ENCODE results near the gene NPL. TPM values are rescaled to one million over a fixed set of nuclear protein-coding genes. Genes with fewer than 3 reads are reported as not detected.

The NPL gene
- polyA plus RNA-seq, 2 of the 4 experiments (the other 2 are of a cell fraction) = 0.80 to 1.0 TPM

- TF ChIP-seq BCL3 (IDR thresholded peaks at IDR 0.05) = no peak
- TF ChIP-seq CHD4 (IDR thresholded peaks at IDR 0.05; ENCODE audit: borderline replicate concordance) = no peak
- TF ChIP-seq EP300 (IDR thresholded peaks at IDR 0.05) = no peak
- TF ChIP-seq SREBF2 (IDR thresholded peaks at IDR 0.05) = no peak
- TF ChIP-seq ESRRA (IDR thresholded peaks at IDR 0.05; ENCODE audit: borderline replicate concordance, low read length) = no peak
- TF ChIP-seq FOSB (CRISPR knock-in tag; IDR thresholded peaks at IDR 0.05) = no peak
Observed at GRCh38 chr1:182845379-182845778, 55.8 kb downstream of the NPL start (continued).

GRCh38 chr1:182845894-182846293 lies 56.3 kb downstream of the NPL start:
- WGBS (ENCODE audit: missing lambda C conversion rate) = 82% methylated on average over 5 of the region's 5 CpGs
- ATAC-seq (no peak), FAIRE-seq (no peak), DNase-seq (ENCODE audit: low read depth in 1 of 2, low spot score in 1 of 2) (no peak)
- no peak overlapping the region for H3K4me3 ChIP-seq
- H3K4me1 ChIP-seq = peaks cover 22% of the 10 kb centered on the region; the same call in 2 of the 3 replicates
- no peak overlapping the region for H3K4me2 ChIP-seq
- H3K9me3 ChIP-seq = no peaks in the 10 kb centered on the region
- ChIA-PET POLR2A (no interaction called here), CTCF (interaction anchor here (1.9 kb wide), 1 partner anchor 245 kb away, joined by 6 read pairs; no protein-coding TSS in a partner anchor)
- TF ChIP-seq NFE2L2 (conservative IDR thresholded peaks at IDR 0.05; ENCODE audit: low read length) (no peak), POLR2A (IDR thresholded peaks at IDR 0.05; ENCODE audit: low read length) (no peak), ELK1 (IDR thresholded peaks at IDR 0.05; ENCODE audit: low read depth, low read length) (no peak), CHD4 (IDR thresholded peaks at IDR 0.05; ENCODE audit: borderline replicate concordance) (no peak), EHMT2 (IDR thresholded peaks at IDR 0.05; ENCODE audit: low read depth) (no peak), SMC3 (IDR thresholded peaks at IDR 0.05) (no peak), EP300 (IDR thresholded peaks at IDR 0.05) (no peak), JUN (IDR thresholded peaks at IDR 0.05) (no peak), CEBPB (IDR thresholded peaks at IDR 0.05) (no peak), TFCP2L1 (CRISPR knock-in tag; IDR thresholded peaks at IDR 0.05) (no peak), TP53 (CRISPR knock-in tag; IDR thresholded peaks at IDR 0.05) (no peak)
- no peak overlapping the region for H3K27ac ChIP-seq

GRCh38 chr1:182847105-182847504 lies 57.5 kb downstream of the NPL start:
- Histone ChIP-seq H3K4me1 (peaks cover 12% of the 10 kb centered on the region; the same call in 2 of the 3 replicates), H3K4me3 (no peak overlapping the region), H3K4me2 (no peak overlapping the region), H3K27ac (no peak overlapping the region), H3K9me3 (no peaks in the 10 kb centered on the region)
- ATAC-seq = no peak
- ChIA-PET POLR2A (no interaction called here), CTCF (interaction anchor here (1.9 kb wide), 1 partner anchor 246 kb away, joined by 6 read pairs; no protein-coding TSS in a partner anchor)
- DNase-seq (ENCODE audit: low read depth in 1 of 2, low spot score in 1 of 2) = no peak
- TF ChIP-seq RFX5 (IDR thresholded peaks at IDR 0.05) = no peak
- no peak for FAIRE-seq

DNA sequence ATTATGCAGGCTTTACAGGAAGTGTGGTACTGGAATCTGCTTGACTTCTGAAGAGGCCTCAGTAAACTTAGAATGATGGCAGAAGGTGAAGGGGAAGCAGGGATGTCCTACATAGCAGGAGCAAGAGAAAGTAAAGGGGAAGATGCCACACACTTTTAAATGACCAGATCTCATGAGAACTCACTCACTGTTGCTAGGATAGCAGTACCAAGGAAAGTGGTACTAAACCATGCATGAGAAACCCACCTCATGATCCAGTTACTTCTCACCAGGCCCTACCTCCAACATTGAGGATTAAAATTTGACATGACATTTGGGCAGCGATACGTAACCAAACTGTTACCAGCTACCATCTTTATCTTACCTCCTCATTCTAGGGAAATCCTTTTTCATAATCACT lies 59.2 kb downstream of the NPL start:
- TF ChIP-seq BHLHE40 (IDR thresholded peaks at IDR 0.05; ENCODE audit: low read depth, low read length) = no peak
- H3K27ac ChIP-seq = no peak overlapping the region
- FAIRE-seq = no peak
- no peak for ATAC-seq
- H3K9me3 ChIP-seq = no peaks in the 10 kb centered on the region
- ChIA-PET POLR2A (no interaction called here), CTCF (interaction anchor here (0.5 kb wide), 1 partner anchor 183 kb away, joined by 3 read pairs; no protein-coding TSS in a partner anchor)
- no peaks in the 10 kb centered on the region for H3K4me1 ChIP-seq
- WGBS (ENCODE audit: missing lambda C conversion rate) = 96% methylated on average over 2 of the region's 2 CpGs
- no peak overlapping the region for H3K4me2 ChIP-seq
- DNase-seq (ENCODE audit: low read depth in 1 of 2, low spot score in 1 of 2) = no peak
- H3K4me3 ChIP-seq = no peak overlapping the region

DNA sequence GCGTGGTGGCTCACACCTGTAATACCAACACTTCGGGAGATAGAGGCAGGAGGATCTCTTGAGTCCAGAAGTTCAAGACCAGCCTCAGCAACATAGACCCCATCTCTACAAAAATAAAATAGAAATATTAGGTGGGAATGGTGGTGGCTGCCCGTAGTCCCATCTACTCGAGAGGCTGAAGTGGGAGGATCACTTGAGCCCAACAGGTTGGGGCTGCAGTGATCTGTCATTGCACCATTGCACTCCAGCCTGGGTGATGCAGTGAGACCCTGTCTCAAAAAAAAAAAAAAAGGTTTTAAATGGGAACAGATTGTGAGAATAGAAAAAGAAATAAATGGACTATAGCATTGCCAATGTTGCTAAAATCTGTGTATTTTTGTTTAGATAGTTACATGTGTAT lies 60.7 kb downstream of the NPL start:
- ChIA-PET POLR2A (no interaction called here), CTCF (no interaction called here)
- ATAC-seq (no peak), FAIRE-seq (no peak), DNase-seq (ENCODE audit: low read depth in 1 of 2, low spot score in 1 of 2) (no peak)
- H3K4me2 ChIP-seq = no peak overlapping the region
- no peaks in the 10 kb centered on the region for H3K9me3 ChIP-seq
- 91% methylated on average over 4 of the region's 4 CpGs for WGBS (ENCODE audit: missing lambda C conversion rate)
- no peaks in the 10 kb centered on the region for H3K4me1 ChIP-seq
- no peak overlapping the region for H3K27ac ChIP-seq
- H3K4me3 ChIP-seq = no peak overlapping the region
- TF ChIP-seq USF2 (IDR thresholded peaks at IDR 0.05) (no peak), KDM1A (IDR thresholded peaks at IDR 0.05; ENCODE audit: low read depth) (no peak), CBX2 (IDR thresholded peaks at IDR 0.05; ENCODE audit: borderline replicate concordance, low read depth) (no peak), ELK1 (IDR thresholded peaks at IDR 0.05; ENCODE audit: low read depth, low read length) (no peak), SMC3 (IDR thresholded peaks at IDR 0.05) (no peak), CTCF (IDR thresholded peaks at IDR 0.05) (no peak), HEYL (CRISPR knock-in tag; IDR thresholded peaks at IDR 0.05) (no peak), MAFK (IDR thresholded peaks at IDR 0.05; ENCODE audit: partially characterized antibody) (no peak), RCOR1 (IDR thresholded peaks at IDR 0.05; ENCODE audit: low read depth, low read length) (no peak), POLR2A (IDR thresholded peaks at IDR 0.05; ENCODE audit: low read length) (no peak)
